ENCODE measurements around the gene STMP1. TPM values are rescaled to one million over a fixed set of nuclear protein-coding genes. Genes with fewer than 3 reads are reported as not detected.
"Not testable (repeated sequence)": the region's sequence is repeated elsewhere in the genome, so short reads cannot be mapped to it uniquely, and the experiment has no call there.

Gene STMP1
- total and polyA plus RNA-seq, 11 donors: 14.7 to 34.7 (median 29.2) TPM

- peaks cover 0 to 98% (median 89%) of the 10 kb centered on the region in 9 donors for H3K36me3 ChIP-seq
- no peak overlapping the region for H3K4me3 ChIP-seq
- DNase-seq (no peak), ATAC-seq (no peak)
- no peak overlapping the region for H3K27ac ChIP-seq
- H3K4me1 ChIP-seq: peaks cover 0 to 8% (median 0%) of the 10 kb centered on the region in 12 donors
- H3K9me3 ChIP-seq: no peaks in the 10 kb centered on the region
- no peaks in the 10 kb centered on the region for H3K27me3 ChIP-seq
- TF ChIP-seq CTCF (IDR thresholded peaks at IDR 0.05) (no peak), POLR2A (IDR thresholded peaks at IDR 0.05) (no peak)
- intact Hi-C loops (cut with DNase I): no loop called here
- WGBS, 4 donors: 98 to 100% (median 99%) methylated on average over 2 of the region's 2 CpGs
Observed at GRCh38 chr7:135620447-135620846, 41.9 kb upstream of the STMP1 start.

DNA sequence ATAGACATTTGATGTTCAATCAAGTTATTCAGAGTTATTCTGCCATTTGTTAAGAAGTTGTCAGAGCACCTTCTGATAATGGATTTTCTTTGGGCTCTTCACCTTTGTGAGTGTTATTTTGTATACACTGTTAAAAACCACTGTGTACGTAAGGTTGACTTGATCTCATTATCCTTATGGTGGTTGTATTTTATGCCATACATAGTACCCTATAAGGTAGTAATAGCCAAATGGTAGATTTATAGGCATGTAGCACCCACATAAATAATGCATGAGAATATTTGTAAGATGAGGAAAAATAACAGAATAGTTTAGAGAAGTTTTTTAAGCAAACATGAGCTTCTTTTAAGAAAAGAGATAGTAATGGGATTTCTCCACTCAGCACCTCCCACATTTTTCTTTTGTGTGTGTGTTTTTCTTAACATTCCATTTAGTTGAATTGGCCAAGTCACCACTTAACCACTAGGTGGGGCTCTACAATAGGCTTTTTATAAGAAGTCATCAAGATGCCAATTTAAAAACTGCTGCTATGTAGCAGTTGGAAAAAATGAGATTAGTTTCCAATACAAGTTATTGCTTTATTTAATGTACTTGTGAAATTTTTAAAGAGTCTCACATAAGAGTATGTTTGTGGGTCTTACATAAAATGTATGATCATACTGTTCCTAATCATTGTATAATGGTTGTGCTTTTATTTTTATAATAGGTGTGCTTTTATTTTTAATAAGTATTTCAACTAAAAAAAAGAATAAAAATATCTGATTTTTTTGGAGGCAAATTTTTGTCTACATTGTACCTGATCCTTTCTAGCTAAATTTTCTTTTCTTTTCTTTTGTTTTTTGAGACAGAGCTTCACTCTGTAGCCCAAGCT is 41.1 kb upstream of the STMP1 start:
- peaks cover 0 to 98% (median 89%) of the 10 kb centered on the region in 9 donors for H3K36me3 ChIP-seq
- DNase-seq (peak in 2 of 5 donors; percentile 21 to 26), ATAC-seq (peak in 2 of 4 donors; percentile 50 to 53)
- H3K4me1 ChIP-seq: peaks cover 0 to 8% (median 0%) of the 10 kb centered on the region in 12 donors
- H3K27me3 ChIP-seq: no peaks in the 10 kb centered on the region
- intact Hi-C loops (cut with DNase I): no loop called here
- WGBS, 4 donors: 64 to 72% (median 71%) methylated on average over 1 of the region's 1 CpG
- TF ChIP-seq POLR2A (IDR thresholded peaks at IDR 0.05): no peak
- TF ChIP-seq CTCF (IDR thresholded peaks at IDR 0.05): peak; percentile 67 to 92 (median 84)
- H3K4me3 ChIP-seq: no peak overlapping the region
- H3K27ac ChIP-seq: no peak overlapping the region
- no peaks in the 10 kb centered on the region for H3K9me3 ChIP-seq

- intact Hi-C loops (cut with DNase I): loop anchor here in 1 of 10 donors (10.0 kb wide), 1 partner anchor 60 kb away; no protein-coding TSS in a partner anchor
- TF ChIP-seq CTCF (IDR thresholded peaks at IDR 0.05) (no peak), POLR2A (IDR thresholded peaks at IDR 0.05) (no peak)
Observed at GRCh38 chr7:135634191-135634878, 28.0 kb upstream of the STMP1 start.

DNA sequence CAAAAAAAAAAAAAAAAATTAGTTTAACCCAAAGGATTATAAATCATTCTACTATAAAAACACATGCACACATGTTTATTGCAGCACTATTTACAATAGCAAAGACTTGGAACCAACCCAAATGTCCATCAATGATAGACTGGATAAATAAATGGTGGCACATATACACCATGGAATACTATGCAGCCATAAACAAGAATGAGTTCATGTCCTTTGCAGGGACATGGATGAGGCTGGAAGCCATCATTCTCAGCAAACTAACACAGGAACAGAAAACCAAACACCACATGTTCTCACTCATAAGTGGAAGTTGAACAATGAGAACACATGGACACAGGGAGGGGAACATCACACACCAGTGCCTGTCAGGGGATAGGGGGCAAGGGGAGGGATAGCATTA is 22.6 kb upstream of the STMP1 start:
- H3K4me1 ChIP-seq, H3K9me3 ChIP-seq, H3K27me3 ChIP-seq, H3K27ac ChIP-seq, H3K4me3 ChIP-seq, ATAC-seq, DNase-seq: not testable (repeated sequence)
- intact Hi-C loops (cut with DNase I): loop anchor here in 4 of 10 donors (5.0 to 10.0 kb wide), 5 partner anchors 65 to 367 kb away; partner anchors contain the start of gene CNOT4 (in 1 of the 4)
- peaks cover 0 to 100% (median 91%) of the 10 kb centered on the region in 9 donors for H3K36me3 ChIP-seq

More at GRCh38 chr7:135634191-135634878, 28.0 kb upstream of the STMP1 start:
- 94 to 96% (median 95%) methylated on average over 7 of the region's 7 CpGs for WGBS, 4 donors
- Histone ChIP-seq H3K36me3 (peaks cover 0 to 100% (median 95%) of the 10 kb centered on the region in 9 donors), H3K27ac (no peak overlapping the region), H3K4me3 (no peak overlapping the region), H3K4me1 (no peaks in the 10 kb centered on the region), H3K9me3 (no peaks in the 10 kb centered on the region), H3K27me3 (no peaks in the 10 kb centered on the region)
- ATAC-seq (no peak), DNase-seq (no peak)
